ENCODE measurements around the gene ZMAT5. TPM values are rescaled to one million over a fixed set of nuclear protein-coding genes. Genes with fewer than 3 reads are reported as not detected.
A peak's percentile ranks its signal among the peaks of the same experiment; 100 is the strongest.

The ZMAT5 gene
- total RNA-seq, 1 experiment from 2014 or later = 24.2 TPM

- Histone ChIP-seq H3K9ac (ENCODE audit: low read length) (peak overlapping the region; percentile 65), H3K9me3 (ENCODE audit: low read length) (no peaks in the 10 kb centered on the region), H3K27me3 (ENCODE audit: low read length) (no peaks in the 10 kb centered on the region), H3K27ac (ENCODE audit: low read length) (peak overlapping the region; percentile 96), H3K4me2 (ENCODE audit: low read length) (peak overlapping the region; percentile 78), H3F3A (ENCODE audit: low read length, unreplicated experiment) (no peaks in the 10 kb centered on the region), H4K20me1 (ENCODE audit: low read length) (no peaks in the 10 kb centered on the region), H3K4me3 (ENCODE audit: low read length) (peak overlapping the region; percentile 34; the same call in 1 of the 2 replicates), H3K36me3 (ENCODE audit: low read depth, low read length) (peaks cover 3% of the 10 kb centered on the region; the same call in 1 of the 2 replicates), H2AFZ (ENCODE audit: low read length) (no peak overlapping the region), H3K79me2 (ENCODE audit: low read length) (no peaks in the 10 kb centered on the region), H3K4me1 (ENCODE audit: insufficient read depth, low read length) (peaks cover 23% of the 10 kb centered on the region), H3K9me2 (replicated peaks; ENCODE audit: low read length) (no peaks in the 10 kb centered on the region)
- TF ChIP-seq EZH2phosphoT487 (IDR thresholded peaks at IDR 0.05; ENCODE audit: borderline replicate concordance, low read length) (no peak), CTCF (conservative IDR thresholded peaks at IDR 0.05; ENCODE audit: low read depth, low read length) (no peak), EZH2 (IDR thresholded peaks at IDR 0.05; ENCODE audit: low read length, unreplicated experiment) (no peak)
- ATAC-seq (peak; percentile 97), DNase-seq (peak; percentile 92)
- no TSS peak for BruUV-seq (replicated peaks)
- POLR2A ChIA-PET (ENCODE audit: unreplicated experiment) = no interaction called here
- CTCF ChIA-PET = interaction anchor here (0.8 kb wide), 1 partner anchor 18 kb away, joined by 5 read pairs; no protein-coding TSS in a partner anchor
- intact Hi-C loops (cut with micrococcal nuclease) = no loop called here
These were observed 32.4 kb upstream of the ZMAT5 start for GRCh38 chr22:29799217-29799680.

GRCh38 chr22:29798801-29799200 is 32.0 kb upstream of the ZMAT5 start:
- Histone ChIP-seq H3K4me3 (ENCODE audit: low read length) (peak overlapping the region; percentile 34; the same call in 1 of the 2 replicates), H2AFZ (ENCODE audit: low read length) (no peak overlapping the region), H3K79me2 (ENCODE audit: low read length) (no peaks in the 10 kb centered on the region), H3K4me2 (ENCODE audit: low read length) (peak overlapping the region; percentile 78), H4K20me1 (ENCODE audit: low read length) (no peaks in the 10 kb centered on the region), H3K4me1 (ENCODE audit: insufficient read depth, low read length) (peaks cover 23% of the 10 kb centered on the region), H3F3A (ENCODE audit: low read length, unreplicated experiment) (no peaks in the 10 kb centered on the region), H3K27ac (ENCODE audit: low read length) (peak overlapping the region; percentile 96), H3K27me3 (ENCODE audit: low read length) (no peaks in the 10 kb centered on the region), H3K36me3 (ENCODE audit: low read depth, low read length) (peaks cover 3% of the 10 kb centered on the region; the same call in 1 of the 2 replicates), H3K9me3 (ENCODE audit: low read length) (no peaks in the 10 kb centered on the region), H3K9me2 (replicated peaks; ENCODE audit: low read length) (no peaks in the 10 kb centered on the region), H3K9ac (ENCODE audit: low read length) (peak overlapping the region; percentile 65)
- CTCF ChIA-PET = interaction anchor here (0.8 kb wide), 1 partner anchor 18 kb away, joined by 5 read pairs; no protein-coding TSS in a partner anchor
- DNase-seq (peak; percentile 57), ATAC-seq (peak; percentile 54)
- BruUV-seq (replicated peaks) = TSS peak; percentile 27
- POLR2A ChIA-PET (ENCODE audit: unreplicated experiment) = no interaction called here
- intact Hi-C loops (cut with micrococcal nuclease) = no loop called here
- no peak for TF ChIP-seq EZH2phosphoT487 (IDR thresholded peaks at IDR 0.05; ENCODE audit: borderline replicate concordance, low read length)
- TF ChIP-seq EZH2 (IDR thresholded peaks at IDR 0.05; ENCODE audit: low read length, unreplicated experiment) = no peak
- TF ChIP-seq CTCF (conservative IDR thresholded peaks at IDR 0.05; ENCODE audit: low read depth, low read length) = no peak

GRCh38 chr22:29798318-29798717 is 31.5 kb upstream of the ZMAT5 start:
- no peaks in the 10 kb centered on the region; the same call in 1 of the 2 replicates for H3K36me3 ChIP-seq (ENCODE audit: low read depth, low read length)
- no peaks in the 10 kb centered on the region for H4K20me1 ChIP-seq (ENCODE audit: low read length)
- no peak overlapping the region for H3K4me3 ChIP-seq (ENCODE audit: low read length)
- no peaks in the 10 kb centered on the region for H3K79me2 ChIP-seq (ENCODE audit: low read length)
- no TSS peak for BruUV-seq (replicated peaks)
- peaks cover 23% of the 10 kb centered on the region for H3K4me1 ChIP-seq (ENCODE audit: insufficient read depth, low read length)
- no peaks in the 10 kb centered on the region for H3K9me2 ChIP-seq (replicated peaks; ENCODE audit: low read length)
- ATAC-seq (no peak; the same call in 1 of the 2 replicates), DNase-seq (peak; percentile 9)
- TF ChIP-seq EZH2phosphoT487 (IDR thresholded peaks at IDR 0.05; ENCODE audit: borderline replicate concordance, low read length) (no peak), CTCF (conservative IDR thresholded peaks at IDR 0.05; ENCODE audit: low read depth, low read length) (no peak), EZH2 (IDR thresholded peaks at IDR 0.05; ENCODE audit: low read length, unreplicated experiment) (no peak)
- H3K9ac ChIP-seq (ENCODE audit: low read length) = peak overlapping the region; percentile 65
- H3K27me3 ChIP-seq (ENCODE audit: low read length) = no peaks in the 10 kb centered on the region
- peak overlapping the region; percentile 96 for H3K27ac ChIP-seq (ENCODE audit: low read length)
- no peak overlapping the region for H2AFZ ChIP-seq (ENCODE audit: low read length)
- no peaks in the 10 kb centered on the region for H3F3A ChIP-seq (ENCODE audit: low read length, unreplicated experiment)
- H3K9me3 ChIP-seq (ENCODE audit: low read length) = no peaks in the 10 kb centered on the region
- peak overlapping the region; percentile 78 for H3K4me2 ChIP-seq (ENCODE audit: low read length)
- ChIA-PET POLR2A (ENCODE audit: unreplicated experiment) (no interaction called here), CTCF (no interaction called here)
- intact Hi-C loops (cut with micrococcal nuclease) = no loop called here

All from PC-3 (cell line).